ENCODE results near the gene LDLRAD3.

- no peak for TF ChIP-seq PPARA (CRISPR knock-in tag; IDR thresholded peaks at IDR 0.05; ENCODE audit: borderline replicate concordance)
- TF ChIP-seq, protein P1, sequence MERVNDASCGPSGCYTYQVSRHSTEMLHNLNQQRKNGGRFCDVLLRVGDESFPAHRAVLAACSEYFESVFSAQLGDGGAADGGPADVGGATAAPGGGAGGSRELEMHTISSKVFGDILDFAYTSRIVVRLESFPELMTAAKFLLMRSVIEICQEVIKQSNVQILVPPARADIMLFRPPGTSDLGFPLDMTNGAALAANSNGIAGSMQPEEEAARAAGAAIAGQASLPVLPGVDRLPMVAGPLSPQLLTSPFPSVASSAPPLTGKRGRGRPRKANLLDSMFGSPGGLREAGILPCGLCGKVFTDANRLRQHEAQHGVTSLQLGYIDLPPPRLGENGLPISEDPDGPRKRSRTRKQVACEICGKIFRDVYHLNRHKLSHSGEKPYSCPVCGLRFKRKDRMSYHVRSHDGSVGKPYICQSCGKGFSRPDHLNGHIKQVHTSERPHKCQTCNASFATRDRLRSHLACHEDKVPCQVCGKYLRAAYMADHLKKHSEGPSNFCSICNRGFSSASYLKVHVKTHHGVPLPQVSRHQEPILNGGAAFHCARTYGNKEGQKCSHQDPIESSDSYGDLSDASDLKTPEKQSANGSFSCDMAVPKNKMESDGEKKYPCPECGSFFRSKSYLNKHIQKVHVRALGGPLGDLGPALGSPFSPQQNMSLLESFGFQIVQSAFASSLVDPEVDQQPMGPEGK (CRISPR knock-in tag; IDR thresholded peaks at IDR 0.05; ENCODE audit: borderline replicate concordance): no peak
- no peak for TF ChIP-seq RARB (CRISPR knock-in tag; IDR thresholded peaks at IDR 0.05)
- TF ChIP-seq ZNF70 (CRISPR knock-in tag; IDR thresholded peaks at IDR 0.05): no peak
- no peak for TF ChIP-seq TOX (CRISPR knock-in tag; IDR thresholded peaks at IDR 0.05; ENCODE audit: borderline replicate concordance)
- TF ChIP-seq CREB5 (CRISPR knock-in tag; IDR thresholded peaks at IDR 0.05; ENCODE audit: low read depth): no peak
Observed at GRCh38 chr11:35962369-35963138, 18.7 kb downstream of the LDLRAD3 start.

Data from SK-N-SH treated with all-trans-retinoic acid at 6 μM for 48 hours (cell line).